Pancreas (tissue), 10 donors: Measurements from ENCODE around the gene ARCN1. TPM values are rescaled to one million over a fixed set of nuclear protein-coding genes. Genes with fewer than 3 reads are reported as not detected.
A peak's percentile ranks its signal among the peaks of the same experiment; 100 is the strongest.

Source experiments
- ATAC-seq, 4 donors: fragments of 200-7000 bp; cut with Tn5 transposase; one replicate each; pipeline versions ENCODE4 v1.8.0 to v1.9.1; 2020; ENCODE audit warnings: mild to moderate bottlenecking in 4 of 4, moderate library complexity in 4 of 4
- DNase-seq, 6 donors: peaks; one replicate each; pipeline ENCODE4 v3.0.0-alpha.2; 2020
- FAIRE-seq: peaks from 2 replicates; lab custom pipeline; 2012; peaks lifted over from hg19 to GRCh38; lab: Jason Lieb, UNC
- H3K27ac ChIP-seq, 4 donors: fragments of 200-600 bp; sonication (generic); 1 replicate in 3 of 4; 2 replicates in 1 of 4; pipeline versions ENCODE4 v1.5.0 to v1.8.0; 2020
- H3K27me3 ChIP-seq, 4 donors: fragments of 200-600 bp; one replicate each; pipeline ENCODE4 v1.8.0; 2021
- H3K36me3 ChIP-seq, 3 donors: fragments of 200-600 bp; sonication (generic) in 1 of 3; one replicate each; pipeline versions ENCODE4 v1.5.0 to v1.8.0; 2020 to 2021
- H3K4me1 ChIP-seq, 3 donors: fragments of 200-600 bp; one replicate each; pipeline ENCODE4 v1.8.0; 2021
- H3K4me3 ChIP-seq, 4 donors: fragments of 200-600 bp; sonication (generic) in 2 of 4; one replicate each; pipeline versions ENCODE4 v1.5.0 to v1.8.0; 2020 to 2021
- H3K9me3 ChIP-seq, 4 donors: fragments of 200-600 bp; one replicate each; pipeline ENCODE4 v1.8.0; 2021
- CTCF ChIP-seq, 4 donors: fragments of 200-600 bp; sonication (generic) in 3 of 4; IDR thresholded peaks; one replicate each; pipeline versions ENCODE4 v1.5.0 to v1.8.0; 2021; ENCODE audit warnings: antibody characterized with exemption in 4 of 4
- WGBS, 2 donors: extraction: QIAGEN DNeasy Blood & Tissue Kit; methylation state at CpG; one replicate each; pipeline ENCODE4 v1.1.7; 2013; 5-methylcytosine and 5-hydroxymethylcytosine counted together
- intact Hi-C, 3 donors: fragments of 100-400 bp; cut with DNase I; formaldehyde crosslinking; loops; one replicate each; pipeline versions ENCODE4 v1.11.1 to v1.14.2; 2022
- polyA plus RNA-seq, 2 donors: library from polyadenylated mRNA; stranded (reverse); fragments of 200-250 nt; gene quantifications; one replicate each; pipeline ENCODE4 v1.2.3, GENCODE V29; 2013
- total RNA-seq, 6 donors: library from RNA; stranded (reverse); fragmentation: NEBNext Ultra II Directional in 4 of 6; extraction: Animal tissue kit (Norgen Biotek cat#: 25700) in 4 of 6; gene quantifications; one replicate each; pipeline versions ENCODE4 v1.2.1 to v1.2.4, GENCODE V29; 2021 to 2023
- donor health status: healthy with polysubstance abuse.
- donor health status: DM: no; HTN: no; CAD: no; lungs with moderate emphysema.
- donor health status: DM: no; HTN: no; CAD: no.
- donor health status: control.
- donor health status: control.
- donor health status: Bipolar disorder and iron deficiency.
- donor health status: DM: yes; HTN: yes; CAD: no.
- donor health status: DM: no; HTN: no; CAD: no.
- donor health status: DM: no; HTN: no; CAD: no.
- donor health status: DM: yes; HTN: yes; CAD: no.

ARCN1 gene
- total and polyA plus RNA-seq, 8 donors = 39.8 to 105 (median 86.3) TPM

DNA sequence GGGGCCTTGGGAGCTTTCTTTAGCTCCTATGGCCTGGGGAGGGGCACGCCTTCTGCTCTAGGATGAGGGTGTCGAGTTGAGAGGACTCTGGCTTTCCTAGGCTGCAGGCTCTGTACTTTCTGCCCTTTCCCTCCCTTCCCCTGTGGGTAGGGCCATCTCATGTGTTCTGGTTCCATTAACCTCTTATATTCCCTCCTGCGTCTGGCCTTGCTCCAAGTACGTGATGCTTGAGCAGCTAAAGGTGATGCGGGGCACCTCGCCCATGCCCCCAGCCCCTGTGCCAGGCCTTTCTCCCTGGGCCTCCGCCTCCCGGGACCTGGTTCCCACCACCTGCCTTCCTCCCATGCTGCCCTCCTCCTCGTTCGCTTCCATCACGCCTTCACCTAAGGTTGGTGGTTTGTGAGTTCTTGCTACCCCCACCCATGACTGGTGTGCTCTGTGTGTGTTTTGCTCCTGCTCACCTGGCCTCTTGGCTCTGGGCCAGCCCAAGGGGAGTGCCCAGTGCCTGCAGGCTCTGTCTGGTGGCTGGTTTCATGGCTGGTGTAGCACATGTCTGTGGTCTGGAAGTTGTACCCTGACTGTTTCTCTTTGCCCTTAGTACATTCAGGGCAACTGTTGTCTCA is 69.3 kb downstream of the ARCN1 start:
- FAIRE-seq (no peak), DNase-seq (peak; percentile 78 to 95 (median 87)), ATAC-seq (peak; percentile 71 to 82 (median 78))
- H3K4me1 ChIP-seq = peaks cover 5 to 32% (median 19%) of the 10 kb centered on the region in 3 donors
- H3K9me3 ChIP-seq = no peaks in the 10 kb centered on the region
- no peaks in the 10 kb centered on the region for H3K27me3 ChIP-seq
- H3K4me3 ChIP-seq = no peak overlapping the region
- TF ChIP-seq CTCF (IDR thresholded peaks at IDR 0.05) = no peak
- H3K27ac ChIP-seq = no peak overlapping the region
- peaks cover 0 to 27% (median 9%) of the 10 kb centered on the region in 3 donors for H3K36me3 ChIP-seq
- WGBS, 2 donors = 49 to 54% methylated on average over 11 of the region's 11 CpGs
- intact Hi-C loops = no loop called here

DNA sequence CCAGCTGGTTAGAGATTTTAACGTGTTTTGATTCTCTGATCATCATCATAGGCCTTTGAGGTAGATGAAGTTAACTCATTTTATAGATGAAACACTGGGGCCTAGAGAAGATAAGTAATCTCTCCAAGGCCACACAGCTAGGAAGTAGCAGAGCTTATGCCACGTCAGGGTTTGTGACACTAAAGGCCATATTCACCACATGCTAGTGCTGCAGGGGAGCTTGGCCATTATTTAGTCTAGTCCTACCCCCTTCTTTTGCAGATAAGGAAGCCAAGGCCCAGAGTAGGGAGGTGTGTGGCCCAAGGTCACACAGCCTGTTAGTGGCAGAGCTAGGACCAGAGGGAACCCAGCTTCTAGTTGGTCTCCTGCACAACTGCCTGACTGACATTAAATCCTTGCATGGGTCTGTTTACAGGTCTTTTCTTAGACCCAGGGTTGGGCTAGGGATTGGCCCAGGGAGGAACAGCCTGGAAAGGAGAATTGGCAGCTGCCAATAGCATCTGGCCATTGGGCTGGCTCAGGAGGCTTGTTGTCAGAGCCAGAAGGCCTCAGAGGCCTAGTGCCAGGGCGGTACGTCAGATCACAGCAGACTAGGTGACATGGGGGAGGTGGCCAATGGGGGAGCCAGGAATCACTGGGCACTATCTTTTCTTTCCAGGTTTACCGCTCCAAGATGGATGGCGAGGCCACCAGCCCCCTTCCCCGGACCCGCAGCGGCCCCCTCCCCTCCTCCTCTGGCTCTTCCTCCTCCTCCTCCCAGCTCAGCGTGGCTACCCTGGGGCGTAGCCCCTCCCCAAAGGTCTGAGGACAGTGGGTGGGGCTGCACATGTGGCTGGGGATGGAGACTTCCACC is 71.2 kb downstream of the ARCN1 start:
- Histone ChIP-seq H3K4me3 (no peak overlapping the region), H3K27me3 (no peaks in the 10 kb centered on the region), H3K36me3 (peaks cover 0 to 28% (median 9%) of the 10 kb centered on the region in 3 donors), H3K27ac (peak overlapping the region; percentile 29 to 43 (median 40)), H3K4me1 (peaks cover 5 to 32% (median 19%) of the 10 kb centered on the region in 3 donors), H3K9me3 (no peaks in the 10 kb centered on the region)
- DNase-seq = peak in 3 of 6 donors; percentile 66 to 77 (median 73)
- TF ChIP-seq CTCF (IDR thresholded peaks at IDR 0.05) = no peak
- no peak for FAIRE-seq
- 58 to 60% methylated on average over 11 of the region's 11 CpGs for WGBS, 2 donors
- intact Hi-C loops = no loop called here
- peak; percentile 52 to 79 (median 59) for ATAC-seq

DNA sequence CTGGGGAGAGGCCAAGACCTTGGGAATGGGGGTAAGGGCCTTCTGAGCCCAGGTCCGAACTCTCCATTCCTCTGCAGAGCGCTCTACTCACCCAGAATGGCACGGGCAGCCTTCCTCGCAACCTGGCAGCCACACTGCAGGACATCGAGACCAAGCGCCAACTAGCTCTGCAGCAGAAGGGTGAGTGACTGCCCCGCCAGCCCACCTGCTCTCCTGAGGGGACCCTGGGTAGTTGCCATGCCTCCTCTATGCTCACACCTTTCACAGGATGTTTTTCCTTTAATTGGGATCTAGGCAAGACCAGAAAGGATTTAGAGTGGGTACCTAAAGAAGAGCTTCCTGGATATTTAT is 71.8 kb downstream of the ARCN1 start:
- H3K4me1 ChIP-seq = peaks cover 5 to 32% (median 19%) of the 10 kb centered on the region in 3 donors
- WGBS, 2 donors = 89 to 91% methylated on average over 7 of the region's 7 CpGs
- FAIRE-seq = no peak
- peaks cover 0 to 29% (median 9%) of the 10 kb centered on the region in 3 donors for H3K36me3 ChIP-seq
- no peak for TF ChIP-seq CTCF (IDR thresholded peaks at IDR 0.05)
- intact Hi-C loops = no loop called here
- H3K9me3 ChIP-seq = no peaks in the 10 kb centered on the region
- no peaks in the 10 kb centered on the region for H3K27me3 ChIP-seq
- ATAC-seq = no peak
- H3K4me3 ChIP-seq = no peak overlapping the region
- DNase-seq = no peak
- H3K27ac ChIP-seq = no peak overlapping the region

GRCh38 chr11:118644496-118644895 is 72.3 kb downstream of the ARCN1 start:
- DNase-seq (no peak), ATAC-seq (no peak), FAIRE-seq (no peak)
- Histone ChIP-seq H3K27ac (no peak overlapping the region), H3K36me3 (peaks cover 0 to 29% (median 9%) of the 10 kb centered on the region in 3 donors), H3K27me3 (no peaks in the 10 kb centered on the region), H3K4me3 (no peak overlapping the region), H3K9me3 (no peaks in the 10 kb centered on the region), H3K4me1 (peaks cover 5 to 32% (median 19%) of the 10 kb centered on the region in 3 donors)
- 91 to 92% methylated on average over 10 of the region's 10 CpGs for WGBS, 2 donors
- TF ChIP-seq CTCF (IDR thresholded peaks at IDR 0.05) = no peak
- intact Hi-C loops = no loop called here
